Fibroblast of lung (primary cell): ENCODE results near the gene TTC24. TPM values are rescaled to one million over a fixed set of nuclear protein-coding genes. Genes with fewer than 3 reads are reported as not detected.

ENCODE experiments used
- DNase-seq, 2 donors: peaks; one replicate each; pipeline versions ENCODE4 v3.0.0 to v3.0.0-alpha.2; 2010; ENCODE audit warnings: low read depth in 2 of 2
- H2AFZ ChIP-seq: 2 replicates; pipeline ENCODE4 v1.5.1; 2012; ENCODE audit warnings: low read length, control low read depth, inconsistent platforms
- H3K27ac ChIP-seq: 2 replicates; pipeline ENCODE4 v1.5.1; 2011; ENCODE audit warnings: low read length, control low read depth; ENCODE audit not compliant: insufficient read depth
- H3K27me3 ChIP-seq: 2 replicates; pipeline ENCODE4 v1.5.1; 2011; ENCODE audit warnings: mild to moderate bottlenecking, low read length; ENCODE audit not compliant: control insufficient read depth, insufficient read depth
- H3K36me3 ChIP-seq: 2 replicates; pipeline ENCODE4 v1.5.1; 2011; ENCODE audit warnings: low read length; ENCODE audit not compliant: control insufficient read depth, insufficient read depth
- H3K4me1 ChIP-seq: 2 replicates; pipeline ENCODE4 v1.5.1; 2011; ENCODE audit warnings: low read length; ENCODE audit not compliant: control insufficient read depth, insufficient read depth; ENCODE audit errors: extremely low read depth
- H3K4me2 ChIP-seq: 2 replicates; pipeline ENCODE4 v1.5.1; 2011; ENCODE audit warnings: low read length, control low read depth; ENCODE audit not compliant: insufficient read depth; ENCODE audit errors: extremely low read depth
- H3K4me3 ChIP-seq, 4 experiments: fragments of 200-600 bp in 1 of 4; sonication (generic) in 1 of 4; replicated peaks in 1 of 4; 2 replicates each; pipeline ENCODE4 v1.5.1; 2011 to 2016; ENCODE audit warnings: low read length in 4 of 4, low read depth in 3 of 4, mild to moderate bottlenecking in 3 of 4, control low read depth in 2 of 4, inconsistent platforms in 1 of 4, mixed read lengths in 1 of 4; ENCODE audit not compliant: insufficient read depth in 1 of 4; ENCODE audit errors: control extremely low read depth in 1 of 4
- H3K79me2 ChIP-seq: 2 replicates; pipeline ENCODE4 v1.5.1; 2012; ENCODE audit warnings: mild to moderate bottlenecking, low read length, inconsistent platforms; ENCODE audit not compliant: control insufficient read depth, insufficient read depth
- H3K9ac ChIP-seq: 2 replicates; pipeline ENCODE4 v1.5.1; 2011; ENCODE audit warnings: mild to moderate bottlenecking, low read length, control low read depth; ENCODE audit not compliant: insufficient read depth
- H3K9me3 ChIP-seq: 2 replicates; pipeline ENCODE4 v1.5.1; 2012; ENCODE audit warnings: low read depth, low read length; ENCODE audit not compliant: control insufficient read depth, insufficient read depth
- H4K20me1 ChIP-seq: 2 replicates; pipeline ENCODE4 v1.5.1; 2011; ENCODE audit warnings: low read length; ENCODE audit not compliant: control insufficient read depth, insufficient read depth; ENCODE audit errors: extremely low read depth
- CTCF ChIP-seq, 2 donors: IDR thresholded peaks in 1 of 2; conservative IDR thresholded peaks in 1 of 2; 1 replicate in 1 of 2; 2 replicates in 1 of 2; pipeline ENCODE4 v1.5.1; 2011 to 2012; ENCODE audit warnings: low read length in 2 of 2, control low read depth in 1 of 2, inconsistent platforms in 1 of 2, low read depth in 1 of 2, mild to moderate bottlenecking in 1 of 2
- EZH2 ChIP-seq: IDR thresholded peaks from 2 replicates; pipeline ENCODE4 v1.5.1; 2012; ENCODE audit warnings: low read length, control low read depth, mild to moderate bottlenecking; ENCODE audit errors: missing control alignments
- polyA plus RNA-seq, 2 donors: library from polyadenylated mRNA; depleted of rRNA in 1 of 2; stranded (reverse) in 1 of 2; unstranded in 1 of 2; fragments of >200 nt; gene quantifications; 2 replicates each; pipeline ENCODE4 v1.2.1, GENCODE V29; 2011 to 2012; ENCODE audit warnings: missing spikeins in 1 of 2
- total RNA-seq: library from RNA; depleted of rRNA; stranded (reverse); fragments of >200 nt; gene quantifications from 2 replicates; pipeline ENCODE4 v1.2.1, GENCODE V29; 2014

The TTC24 gene
- total and polyA plus RNA-seq, 2 donors (not counting 1 experiment from before 2014, with no cell fraction given), result not detected

DNA sequence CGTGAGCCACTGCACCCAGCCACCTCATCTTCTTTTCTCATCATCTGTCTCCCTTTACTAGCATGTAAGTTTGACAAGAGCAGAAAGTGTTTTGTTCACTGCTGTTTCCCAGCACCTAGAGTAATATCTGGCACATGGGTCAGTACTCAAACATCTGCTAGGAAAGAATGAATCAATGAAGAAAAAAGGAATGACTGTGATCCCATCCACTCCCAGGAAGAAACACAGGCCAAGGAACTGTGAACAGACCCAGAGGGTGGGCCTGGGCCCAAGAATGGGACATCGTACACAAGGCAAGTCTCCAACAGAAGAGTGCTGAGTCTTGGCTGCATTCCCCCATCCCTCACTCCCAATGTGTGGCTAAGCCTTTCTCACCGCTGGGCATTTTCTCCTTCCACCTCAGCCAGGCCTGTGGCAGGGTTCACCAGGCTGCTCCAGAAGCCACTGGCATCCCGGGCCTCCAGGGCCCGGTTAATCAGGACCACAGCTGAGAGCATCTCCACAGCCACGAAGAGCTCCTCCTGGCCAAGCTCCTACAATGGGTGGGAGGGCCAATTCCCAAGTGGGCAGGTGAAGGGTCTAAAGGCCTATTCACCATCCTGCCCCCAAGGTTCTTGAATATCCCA lies 25.6 kb upstream of the TTC24 start:
- H3K4me1 ChIP-seq, result no peaks in the 10 kb centered on the region
- H3K27me3 ChIP-seq, result no peaks in the 10 kb centered on the region
- no peak overlapping the region for H3K27ac ChIP-seq
- H2AFZ ChIP-seq, result no peak overlapping the region
- TF ChIP-seq EZH2 (no peak), CTCF (conservative IDR thresholded peaks at IDR 0.05 in 1 of 2, IDR thresholded peaks at IDR 0.05 in 1 of 2; ENCODE audit: low read depth in 1 of 2, low read length in 2 of 2) (no peak)
- no peak overlapping the region for H3K4me2 ChIP-seq
- H3K4me3 ChIP-seq, result no peak overlapping the region
- no peak overlapping the region for H3K9ac ChIP-seq
- no peaks in the 10 kb centered on the region for H3K9me3 ChIP-seq
- H3K36me3 ChIP-seq, result peaks cover 22% of the 10 kb centered on the region
- H3K79me2 ChIP-seq, result no peaks in the 10 kb centered on the region
- no peak for DNase-seq
- H4K20me1 ChIP-seq, result no peaks in the 10 kb centered on the region

- H3K27ac ChIP-seq, result no peak overlapping the region
- TF ChIP-seq CTCF (conservative IDR thresholded peaks at IDR 0.05 in 1 of 2, IDR thresholded peaks at IDR 0.05 in 1 of 2; ENCODE audit: low read depth in 1 of 2, low read length in 2 of 2) (no peak), EZH2 (no peak)
- DNase-seq, result no peak
- H3K79me2 ChIP-seq, result no peaks in the 10 kb centered on the region
- H3K4me1 ChIP-seq, result no peaks in the 10 kb centered on the region
- H3K36me3 ChIP-seq, result peaks cover 26% of the 10 kb centered on the region
- no peaks in the 10 kb centered on the region for H3K9me3 ChIP-seq
- H3K4me3 ChIP-seq, result no peak overlapping the region
- no peak overlapping the region for H3K9ac ChIP-seq
- no peaks in the 10 kb centered on the region for H4K20me1 ChIP-seq
- no peak overlapping the region for H3K4me2 ChIP-seq
- H3K27me3 ChIP-seq, result no peaks in the 10 kb centered on the region
- no peak overlapping the region for H2AFZ ChIP-seq
Measured at GRCh38 chr1:156554971-156555370, 24.6 kb upstream of the TTC24 start.

DNA sequence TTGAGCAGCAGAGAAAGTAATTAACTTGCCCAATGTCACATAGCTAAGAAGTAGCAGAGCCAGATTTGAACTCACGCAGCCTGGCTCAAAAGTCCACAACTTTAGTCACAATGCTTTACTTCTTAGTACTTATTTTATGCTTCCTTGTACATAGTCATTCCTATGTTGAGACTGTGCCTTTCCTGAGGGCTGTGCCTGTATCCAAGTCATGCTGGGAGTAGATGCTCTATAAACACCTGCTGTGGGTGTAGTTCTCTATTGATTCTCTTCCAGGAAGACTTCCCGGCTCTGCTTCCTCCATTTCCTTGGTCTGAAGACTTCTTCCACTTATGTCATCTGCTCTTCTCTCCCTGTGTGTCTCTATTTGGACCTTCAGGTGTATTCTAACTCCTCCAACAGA lies 23.8 kb upstream of the TTC24 start:
- no peak overlapping the region for H3K4me3 ChIP-seq
- H3K36me3 ChIP-seq, result peaks cover 25% of the 10 kb centered on the region
- TF ChIP-seq EZH2 (no peak), CTCF (conservative IDR thresholded peaks at IDR 0.05 in 1 of 2, IDR thresholded peaks at IDR 0.05 in 1 of 2; ENCODE audit: low read depth in 1 of 2, low read length in 2 of 2) (no peak)

More for the DNA sequence above, 23.8 kb upstream of the TTC24 start:
- no peaks in the 10 kb centered on the region for H3K4me1 ChIP-seq
- no peaks in the 10 kb centered on the region for H4K20me1 ChIP-seq
- no peak overlapping the region for H3K27ac ChIP-seq
- H3K27me3 ChIP-seq, result no peaks in the 10 kb centered on the region
- H2AFZ ChIP-seq, result no peak overlapping the region
- no peaks in the 10 kb centered on the region for H3K79me2 ChIP-seq
- DNase-seq, result no peak
- H3K9me3 ChIP-seq, result no peaks in the 10 kb centered on the region
- no peak overlapping the region for H3K4me2 ChIP-seq
- H3K9ac ChIP-seq, result no peak overlapping the region
